K562 (cell line): ENCODE data around the gene HEMK1. TPM values are rescaled to one million over a fixed set of nuclear protein-coding genes. Genes with fewer than 3 reads are reported as not detected.

ENCODE experiments used
- ATAC-seq: fragments of 200-7000 bp; cut with Tn5 transposase; 3 replicates; pipeline ENCODE4 v1.9.1; 2020; ENCODE audit warnings: moderate library complexity
- BruUV-seq: library from RNA; stranded (reverse); fragments of 400-500 nt; replicated peaks from 2 replicates; lab custom pipeline; 2021; lab: Mats Ljungman, UMichigan
- CTCF ChIA-PET: fragments of 300-600 bp; formaldehyde crosslinking; extraction: SDS; loops from one replicate; lab custom pipeline; 2021; ENCODE audit warnings: low intra/inter-chr PET ratio; lab: Yijun Ruan, JAX
- POLR2A ChIA-PET: fragments of 300-600, 350-650 bp; sonication (Branson Sonifier 250); formaldehyde crosslinking; extraction: SDS; loops from one replicate; lab custom pipeline; 2021; ENCODE audit warnings: antibody characterized with exemption, inconsistent platforms; lab: Yijun Ruan, JAX
- DNase-seq, 4 experiments: peaks; one replicate each; pipeline versions ENCODE4 v3.0.0 to v3.0.0-alpha.2; 2011 to 2018; ENCODE audit warnings: low spot score in 3 of 4, mixed read lengths in 3 of 4; ENCODE audit errors: extremely low read depth in 1 of 4
- FAIRE-seq: peaks from 2 replicates; lab custom pipeline; 2011; peaks lifted over from hg19 to GRCh38; lab: Jason Lieb, UNC
- H2AFZ ChIP-seq: 2 replicates; pipeline ENCODE4 v1.6.0; 2011; ENCODE audit warnings: low read depth, low read length, control low read depth, inconsistent platforms
- H3K27ac ChIP-seq: fragments of 200-600 bp; 3 replicates; pipeline ENCODE4 v1.8.0; 2011; ENCODE audit warnings: low read depth, mild to moderate bottlenecking, control low read depth, inconsistent platforms, low read length, moderate library complexity, mixed read lengths; ENCODE audit errors: extremely low read depth
- H3K27me3 ChIP-seq, 2 experiments: fragments of 300-600 bp in 1 of 2; 2 replicates in 1 of 2; 3 replicates in 1 of 2; pipeline versions ENCODE4 v1.6.0 to v1.8.0; 2011; ENCODE audit warnings: inconsistent platforms in 2 of 2, low read length in 2 of 2, mild to moderate bottlenecking in 1 of 2, mixed read lengths in 1 of 2, moderate library complexity in 1 of 2; ENCODE audit not compliant: control insufficient read depth in 2 of 2, insufficient read depth in 2 of 2
- H3K36me3 ChIP-seq: fragments of 300-600 bp; 3 replicates; pipeline ENCODE4 v1.8.0; 2011; ENCODE audit warnings: mild to moderate bottlenecking, low read length, inconsistent platforms; ENCODE audit not compliant: control insufficient read depth, insufficient read depth
- H3K4me1 ChIP-seq, 2 experiments: fragments of 200-600 bp in 1 of 2; replicated peaks in 1 of 2; 2 replicates in 1 of 2; 3 replicates in 1 of 2; pipeline versions ENCODE4 v1.5.1 to v1.8.0; 2011; ENCODE audit warnings: inconsistent platforms in 2 of 2, low read length in 2 of 2, mild to moderate bottlenecking in 1 of 2, mixed read lengths in 1 of 2, moderate library complexity in 1 of 2; ENCODE audit not compliant: control insufficient read depth in 2 of 2, insufficient read depth in 2 of 2
- H3K4me2 ChIP-seq: 2 replicates; pipeline ENCODE4 v1.6.1; 2011; ENCODE audit warnings: low read length, control low read depth, inconsistent platforms, mixed read lengths; ENCODE audit not compliant: insufficient read depth
- H3K4me3 ChIP-seq: fragments of 200-600 bp; sonication (generic), shearing (Covaris generic); 2 replicates; pipeline ENCODE4 v1.5.1; 2016; ENCODE audit warnings: control low read depth, inconsistent platforms
- H3K79me2 ChIP-seq: fragments of 200-600 bp; 3 replicates; pipeline ENCODE4 v1.8.0; 2011; ENCODE audit warnings: low read length, inconsistent platforms; ENCODE audit not compliant: control insufficient read depth, insufficient read depth
- H3K9ac ChIP-seq, 2 experiments: 2 replicates each; pipeline versions ENCODE4 v1.6.0 to v1.6.1; 2011; ENCODE audit warnings: low read depth in 2 of 2, low read length in 2 of 2, control low read depth in 1 of 2, inconsistent platforms in 1 of 2, mild to moderate bottlenecking in 1 of 2, mixed read lengths in 1 of 2; ENCODE audit not compliant: insufficient read depth in 1 of 2
- H3K9me1 ChIP-seq: one replicate; pipeline ENCODE4 v1.6.0; 2011; ENCODE audit warnings: inconsistent platforms, mild to moderate bottlenecking, low read length, moderate library complexity; ENCODE audit not compliant: control insufficient read depth, insufficient read depth
- H3K9me3 ChIP-seq: replicated peaks from 2 replicates; pipeline ENCODE4 v1.5.1; 2011; ENCODE audit warnings: low read depth, low read length, inconsistent platforms; ENCODE audit not compliant: control insufficient read depth, insufficient read depth
- H4K20me1 ChIP-seq: replicated peaks from 2 replicates; pipeline ENCODE4 v1.6.1; 2011; ENCODE audit warnings: low read length, inconsistent platforms, mixed read lengths; ENCODE audit not compliant: control insufficient read depth, insufficient read depth
- CAMTA2 ChIP-seq: fragments of 250-450 bp; sonication (Bioruptor Pico); conservative IDR thresholded peaks from 2 replicates; pipeline ENCODE4 v1.5.1; 2022
- FOSL1 ChIP-seq: fragments of 200-800 bp; sonication (Bioruptor generic); conservative IDR thresholded peaks from 2 replicates; pipeline ENCODE4 v1.6.1; 2016; ENCODE audit warnings: missing genetic modification characterization, missing compliant biosample characterization
- RBM25 ChIP-seq: fragments of 200-400 bp; formaldehyde crosslinking; IDR thresholded peaks from 2 replicates; pipeline ENCODE4 v1.6.1; 2018; ENCODE audit warnings: low read length, low read depth, moderate library complexity; ENCODE audit not compliant: severe bottlenecking
- RCOR1 ChIP-seq, 2 experiments: IDR thresholded peaks; 2 replicates each; pipeline ENCODE4 v1.6.1; 2012; ENCODE audit warnings: low read depth in 2 of 2, low read length in 2 of 2, borderline replicate concordance in 1 of 2, improper control_type of control experiment in 1 of 2
- SMAD1 ChIP-seq: fragments of 150-350 bp; IDR thresholded peaks from 2 replicates; pipeline ENCODE4 v1.6.1; 2014; ENCODE audit warnings: low read length, low read depth; ENCODE audit not compliant: partially characterized antibody
- SMAD3 ChIP-seq: fragments of 450-650 bp; formaldehyde crosslinking; conservative IDR thresholded peaks from 2 replicates; pipeline ENCODE4 v1.4.0; 2020; ENCODE audit warnings: mild to moderate bottlenecking
- SMARCC2 ChIP-seq: fragments of 450-650 bp; IDR thresholded peaks from 2 replicates; pipeline ENCODE4 v1.6.1; 2017; ENCODE audit warnings: antibody characterized with exemption, moderate library complexity, mild to moderate bottlenecking, low read depth
- ZNF347 ChIP-seq: fragments of 450-650 bp; formaldehyde crosslinking; IDR thresholded peaks from 2 replicates; pipeline ENCODE4 v1.4.0; 2020; ENCODE audit warnings: low read depth, mild to moderate bottlenecking, moderate library complexity
- WGBS: fragments of 100-300 bp; shearing (Covaris generic); methylation state at CpG from one replicate; pipeline ENCODE4 v1.1.6; 2016; ENCODE audit warnings: low coverage, mixed read lengths; ENCODE audit not compliant: insufficient coverage; ENCODE audit errors: missing lambda C conversion rate; 5-methylcytosine and 5-hydroxymethylcytosine counted together
- in situ Hi-C: fragments of 300-500 bp; cut with MboI; formaldehyde crosslinking; loops from 4 replicates; pipeline ENCODE4 v1.15.0; 2018; ENCODE audit warnings: inconsistent platforms, mixed read lengths
- intact Hi-C: fragments of 100-400 bp; cut with micrococcal nuclease; formaldehyde crosslinking; loops from 2 replicates; pipeline ENCODE4 v1.14.2; 2022
- polyA plus RNA-seq, 8 experiments: library from polyadenylated mRNA; depleted of rRNA in 4 of 8; stranded (reverse) in 5 of 8; unstranded in 3 of 8; fragments of >200 nt; fragmentation: Nextera tagmentation in 2 of 8; fragmentation: Illumina TruSeq in 1 of 8; extraction: Ambion mirVana in 2 of 8; extraction: Trizol in 1 of 8; gene quantifications; 2 replicates each; pipeline versions ENCODE4 v1.2.1 to v1.2.3, GENCODE V29; 2011 to 2014; ENCODE audit warnings: inconsistent platforms in 1 of 8, missing spikeins in 1 of 8
- total RNA-seq, 7 experiments: library from RNA; depleted of rRNA in 6 of 7; stranded (reverse); fragments of >200 nt in 6 of 7; fragmentation: Illumina TruSeq in 2 of 7; extraction: Trizol in 2 of 7; gene quantifications; 2 replicates each; pipeline versions ENCODE4 v1.2.1 to v1.2.3, GENCODE V29; 2011 to 2021; ENCODE audit warnings: low replicate concordance in 1 of 7

The HEMK1 gene
- total and polyA plus RNA-seq, 9 of the 15 experiments (the other 6 are each of a cell fraction or from before 2014, with no cell fraction given), result 2.0 to 16.8 (median 11.4) TPM

- DNase-seq (no peak), ATAC-seq (no peak), FAIRE-seq (no peak)
- no peak overlapping the region for H3K27ac ChIP-seq
- 100% methylated on average over 1 of the region's 1 CpG for WGBS
- no peaks in the 10 kb centered on the region for H3K79me2 ChIP-seq
- ChIA-PET POLR2A (no interaction called here), CTCF (no interaction called here)
- H3K27me3 ChIP-seq, result no peaks in the 10 kb centered on the region
- peaks cover 68% of the 10 kb centered on the region; the same call in 2 of the 3 replicates for H3K36me3 ChIP-seq
- H3K4me1 ChIP-seq, result no peaks in the 10 kb centered on the region; a peak in 1 of 5 replicates
- H3K9me1 ChIP-seq, result peaks cover 5% of the 10 kb centered on the region
- H3K4me2 ChIP-seq, result no peak overlapping the region
- intact Hi-C loops (no loop called here), in situ Hi-C loops (loop anchor here (25.0 kb wide), 1 partner anchor 1045 kb away; no protein-coding TSS in a partner anchor)
- peaks cover 5% of the 10 kb centered on the region; the same call in 1 of the 2 replicates for H4K20me1 ChIP-seq
- TF ChIP-seq RBM25 (peak; percentile 44), SMARCC2 (no peak)
- BruUV-seq, result no TSS peak
- no peaks in the 10 kb centered on the region for H3K9me3 ChIP-seq
- no peak overlapping the region for H2AFZ ChIP-seq
- no peak overlapping the region for H3K4me3 ChIP-seq
- H3K9ac ChIP-seq, result no peak overlapping the region
These were observed 73.1 kb downstream of the HEMK1 start for GRCh38 chr3:50642382-50642781.

GRCh38 chr3:50644561-50644960 lies 75.2 kb downstream of the HEMK1 start:
- intact Hi-C loops, result no loop called here
- Histone ChIP-seq H3K9ac (no peak overlapping the region), H3K9me3 (no peaks in the 10 kb centered on the region), H3K4me1 (peaks cover 0 to 4% of the 10 kb centered on the region in 2 experiments; a peak in 2 of 5 replicates), H3K27ac (no peak overlapping the region), H3K4me3 (no peak overlapping the region), H3K9me1 (no peaks in the 10 kb centered on the region), H3K4me2 (no peak overlapping the region), H3K27me3 (no peaks in the 10 kb centered on the region), H3K36me3 (peaks cover 69% of the 10 kb centered on the region; the same call in 2 of the 3 replicates), H2AFZ (no peak overlapping the region), H3K79me2 (no peaks in the 10 kb centered on the region), H4K20me1 (peaks cover 2% of the 10 kb centered on the region; the same call in 1 of the 2 replicates)
- BruUV-seq, result no TSS peak
- POLR2A ChIA-PET, result interaction anchor here (0.7 kb wide), 1 partner anchor 75 kb away, joined by 3 read pairs; the partner anchor contains the start of gene HEMK1
- DNase-seq, result no peak
- 77% methylated on average over 7 of the region's 7 CpGs for WGBS
- CTCF ChIA-PET, result no interaction called here
- FAIRE-seq, result no peak
- no peak for ATAC-seq
- TF ChIP-seq SMAD1 (no peak), ZNF347 (CRISPR knock-in tag) (no peak), SMAD3 (CRISPR knock-in tag) (no peak), CAMTA2 (CRISPR knock-in tag) (no peak), RCOR1 (IDR thresholded peaks at IDR 0.05; ENCODE audit: borderline replicate concordance in 1 of 2, low read depth in 2 of 2, low read length in 2 of 2) (no peak), FOSL1 (tag) (no peak)
- in situ Hi-C loops, result loop anchor here (25.0 kb wide), 1 partner anchor 1043 kb away; no protein-coding TSS in a partner anchor
